Thyroid gland (tissue), 4 donors: Measurements from ENCODE around the gene TMEM127. TPM values are rescaled to one million over a fixed set of nuclear protein-coding genes. Genes with fewer than 3 reads are reported as not detected.

ENCODE experiments used
- DNase-seq, 2 donors: peaks; one replicate each; pipeline ENCODE4 v3.0.0-alpha.2; 2019
- H3K27ac ChIP-seq, 3 donors: fragments of 200-600 bp; sonication (generic); 1 replicate in 2 of 3; 2 replicates in 1 of 3; pipeline ENCODE4 v1.5.1; 2016 to 2019; ENCODE audit warnings: mild to moderate bottlenecking in 1 of 3, moderate library complexity in 1 of 3
- H3K27me3 ChIP-seq: fragments of 200-600 bp; sonication (generic); one replicate; pipeline ENCODE4 v1.5.1; 2019
- H3K36me3 ChIP-seq, 2 donors: fragments of 200-600 bp; sonication (generic); one replicate each; pipeline ENCODE4 v1.5.1; 2016 to 2019
- H3K4me1 ChIP-seq, 2 donors: fragments of 200-600 bp; sonication (generic); one replicate each; pipeline ENCODE4 v1.5.1; 2017 to 2019
- H3K4me3 ChIP-seq, 3 donors: fragments of 200-600 bp; sonication (generic); replicated peaks in 1 of 3; 1 replicate in 2 of 3; 2 replicates in 1 of 3; pipeline ENCODE4 v1.5.1; 2016; ENCODE audit warnings: mild to moderate bottlenecking in 1 of 3
- H3K9me3 ChIP-seq: fragments of 200-600 bp; sonication (generic); one replicate; pipeline ENCODE4 v1.5.1; 2017
- CTCF ChIP-seq, 6 experiments: fragments of 200-600 bp in 3 of 6; fragments of 450-650 bp in 3 of 6; sonication (generic) in 3 of 6; IDR thresholded peaks; one replicate each; pipeline ENCODE4 v1.5.1; 2016 to 2019; ENCODE audit warnings: antibody characterized with exemption in 6 of 6, mild to moderate bottlenecking in 2 of 6, inconsistent platforms in 1 of 6, moderate library complexity in 1 of 6
- POLR2A ChIP-seq, 2 donors: fragments of 450-650 bp; IDR thresholded peaks; one replicate each; pipeline ENCODE4 v1.6.1; 2017; ENCODE audit warnings: antibody characterized with exemption in 2 of 2, mild to moderate bottlenecking in 2 of 2, moderate library complexity in 1 of 2
- WGBS, 2 donors: methylation state at CpG; one replicate each; pipeline ENCODE4 v1.1.5; 2017; 5-methylcytosine and 5-hydroxymethylcytosine counted together
- intact Hi-C: fragments of 100-400 bp; cut with DNase I; formaldehyde crosslinking; loops from one replicate; pipeline ENCODE4 v1.15.1; 2023
- total RNA-seq, 4 donors: library from RNA; depleted of rRNA; stranded (reverse); fragments of >200 nt; gene quantifications; one replicate each; pipeline ENCODE4 v1.2.3, GENCODE V29; 2016

The TMEM127 gene
- total RNA-seq, 4 donors from 2014 or later: 45.7 to 53.6 (median 48.7) TPM

- no peak for TF ChIP-seq CTCF (IDR thresholded peaks at IDR 0.05)
- intact Hi-C loops: no loop called here
- no peak overlapping the region for H3K4me3 ChIP-seq
- H3K9me3 ChIP-seq: no peaks in the 10 kb centered on the region
- H3K4me1 ChIP-seq: no peaks in the 10 kb centered on the region
- no peaks in the 10 kb centered on the region for H3K27me3 ChIP-seq
- no peak overlapping the region for H3K27ac ChIP-seq
- no peak for DNase-seq
- H3K36me3 ChIP-seq: no peaks in the 10 kb centered on the region
- WGBS, 2 donors: 89 to 90% methylated on average over 13 of the region's 13 CpGs
These were observed 47.2 kb downstream of the TMEM127 start for GRCh38 chr2:96218508-96219131.

- WGBS, 2 donors: 90 to 95% methylated on average over 3 to 4 of the region's 4 CpGs
- peaks cover 4 to 7% of the 10 kb centered on the region in 2 donors for H3K4me1 ChIP-seq
- DNase-seq: no peak
- TF ChIP-seq POLR2A (IDR thresholded peaks at IDR 0.05) (no peak), CTCF (IDR thresholded peaks at IDR 0.05) (no peak)
- no peaks in the 10 kb centered on the region for H3K36me3 ChIP-seq
- no peak overlapping the region for H3K27ac ChIP-seq
- intact Hi-C loops: no loop called here
- H3K27me3 ChIP-seq: no peaks in the 10 kb centered on the region
- no peak overlapping the region for H3K4me3 ChIP-seq
- no peaks in the 10 kb centered on the region for H3K9me3 ChIP-seq
These were observed 51.2 kb downstream of the TMEM127 start for GRCh38 chr2:96214554-96214953.

- Histone ChIP-seq H3K27ac (no peak overlapping the region), H3K9me3 (no peaks in the 10 kb centered on the region), H3K36me3 (no peaks in the 10 kb centered on the region), H3K4me3 (no peak overlapping the region), H3K27me3 (no peaks in the 10 kb centered on the region), H3K4me1 (peaks cover 9 to 11% of the 10 kb centered on the region in 2 donors)
- intact Hi-C loops: no loop called here
- DNase-seq: no peak
- WGBS, 2 donors: 90% methylated on average over 12 of the region's 12 CpGs
- no peak for TF ChIP-seq CTCF (IDR thresholded peaks at IDR 0.05)
- no peak for TF ChIP-seq POLR2A (IDR thresholded peaks at IDR 0.05)
These were observed 52.4 kb downstream of the TMEM127 start for GRCh38 chr2:96213379-96213778.

GRCh38 chr2:96212339-96212738, 53.5 kb downstream of the TMEM127 start:
- Histone ChIP-seq H3K36me3 (no peaks in the 10 kb centered on the region), H3K4me1 (peaks cover 11 to 12% of the 10 kb centered on the region in 2 donors), H3K4me3 (no peak overlapping the region), H3K27ac (no peak overlapping the region), H3K9me3 (no peaks in the 10 kb centered on the region), H3K27me3 (no peaks in the 10 kb centered on the region)
- no peak for DNase-seq
- TF ChIP-seq POLR2A (IDR thresholded peaks at IDR 0.05) (no peak), CTCF (IDR thresholded peaks at IDR 0.05) (no peak)
- intact Hi-C loops: no loop called here
- WGBS, 2 donors: 83 to 89% methylated on average over 4 of the region's 4 CpGs

- Histone ChIP-seq H3K4me1 (peaks cover 25 to 26% of the 10 kb centered on the region in 2 donors), H3K9me3 (no peaks in the 10 kb centered on the region), H3K4me3 (peak overlapping the region in 1 of 3 donors; percentile 93), H3K36me3 (no peaks in the 10 kb centered on the region), H3K27me3 (no peaks in the 10 kb centered on the region), H3K27ac (peak overlapping the region in 1 of 3 donors; percentile 98)
- TF ChIP-seq POLR2A (IDR thresholded peaks at IDR 0.05): no peak
- no peak for TF ChIP-seq CTCF (IDR thresholded peaks at IDR 0.05)
- no peak for DNase-seq
- intact Hi-C loops: loop anchor here (2.0 kb wide), 1 partner anchor 55 kb away; the partner anchor contains the start of gene TMEM127
- 95 to 97% methylated on average over 9 of the region's 9 CpGs for WGBS, 2 donors
These were observed 56.1 kb downstream of the TMEM127 start for GRCh38 chr2:96209729-96210085.
